Measurements from ENCODE around the gene CCDC157. TPM values are rescaled to one million over a fixed set of nuclear protein-coding genes. Genes with fewer than 3 reads are reported as not detected.

Gene CCDC157
- total RNA-seq, 1 donor from 2014 or later, result 3.4 TPM

Small RNAs within 50 kb of the gene (small RNA-seq; reads per million reads assigned to genes)
- not detected for gene AC004832.3 (ENCODE audit: low replicate concordance)
- not detected for gene RNU6-564P (ENCODE audit: low replicate concordance)

Other genes starting within 250 kb of the CCDC157 start
- gene LIF, start 110.2 kb upstream of the CCDC157 start, total RNA-seq, result not detected
- gene OSM, start 90.2 kb upstream of the CCDC157 start, total RNA-seq, result 0.25 TPM
- 1.5 TPM for gene CASTOR1, start 67.5 kb upstream of the CCDC157 start, total RNA-seq
- 9.3 TPM for gene TBC1D10A, start 30.1 kb upstream of the CCDC157 start, total RNA-seq
- 18.2 TPM for gene SF3A1, start 113 bp upstream of the CCDC157 start, total RNA-seq
- gene RNF215, start 30.4 kb downstream of the CCDC157 start, total RNA-seq, result 13.8 TPM
- 3.9 TPM for gene SEC14L2, start 40.0 kb downstream of the CCDC157 start, total RNA-seq
- gene MTFP1, start 68.8 kb downstream of the CCDC157 start, total RNA-seq, result 0.98 TPM
- gene SEC14L3, start 115.0 kb downstream of the CCDC157 start, total RNA-seq, result not detected
- gene SEC14L4, start 148.7 kb downstream of the CCDC157 start, total RNA-seq, result under 0.01 TPM
- gene SEC14L6, start 189.7 kb downstream of the CCDC157 start, total RNA-seq, result 0.49 TPM
- gene GAL3ST1, start 217.7 kb downstream of the CCDC157 start, total RNA-seq, result 0.74 TPM
- 37.6 TPM for gene PES1, start 234.9 kb downstream of the CCDC157 start, total RNA-seq